NCI-H2029 treated with DMSO at 0.1 percent for 48 hours (cell line): Measurements from ENCODE around the gene UPF2.

ENCODE experiments used
- DNase-seq: peaks from one replicate; lab custom pipeline; 2025; lab: John Stamatoyannopoulos, UW

The UPF2 gene

DNA sequence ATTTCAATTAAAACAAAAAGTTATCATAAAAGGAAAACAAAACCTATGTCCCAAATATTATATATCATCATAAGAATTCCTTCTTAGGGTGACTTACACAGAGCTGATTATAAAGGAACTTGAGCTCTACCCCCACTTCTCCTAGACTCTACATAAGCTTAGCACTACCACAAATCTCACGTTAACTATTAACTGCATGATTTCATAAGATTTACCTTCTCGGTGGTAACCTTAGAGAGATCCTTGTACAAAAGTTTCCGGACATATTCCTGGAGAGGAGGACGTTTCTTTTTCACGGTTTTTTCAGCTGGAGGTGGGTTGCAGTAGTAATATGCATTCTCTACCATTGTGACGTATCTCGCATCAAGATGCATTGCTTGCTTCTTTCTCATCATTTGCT, 83.7 kb downstream of the UPF2 start:
- no peak for DNase-seq

- DNase-seq, result no peak
Observed at GRCh38 chr10:11951695-11952094, 90.9 kb downstream of the UPF2 start.

DNA sequence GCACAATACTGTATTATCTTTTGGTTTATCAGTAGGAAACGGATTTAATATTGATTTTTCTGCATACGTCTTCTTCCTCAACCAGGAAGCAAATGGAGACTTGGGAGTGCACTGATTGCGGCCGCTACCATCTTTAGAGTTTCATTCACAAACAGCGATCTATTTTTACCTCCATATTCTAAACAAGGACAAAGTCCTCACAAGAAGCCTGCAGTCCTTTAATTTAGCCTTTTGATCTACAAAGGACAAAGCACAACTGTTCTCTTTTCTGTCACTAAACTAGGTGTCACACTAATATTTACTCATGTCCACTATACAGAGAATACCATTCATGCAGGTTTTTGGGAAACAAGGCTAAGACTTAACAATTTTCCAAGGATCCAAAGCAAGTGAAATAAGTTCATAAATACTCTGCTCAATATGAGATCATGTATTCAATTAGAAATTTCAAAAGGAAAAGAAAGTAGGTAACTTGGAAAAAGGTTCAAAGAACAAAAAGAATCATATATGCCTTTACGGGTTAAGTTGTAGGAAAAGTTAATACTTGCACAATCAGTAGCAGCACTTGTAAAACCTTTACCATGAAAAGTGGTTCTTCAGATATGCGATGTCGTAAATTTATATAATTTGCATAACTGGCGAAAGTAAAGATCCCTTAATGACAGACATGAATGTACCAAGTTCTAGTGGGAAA, 92.1 kb downstream of the UPF2 start:
- no peak for DNase-seq

GRCh38 chr10:11949152-11949551, 93.5 kb downstream of the UPF2 start:
- DNase-seq, result no peak

DNA sequence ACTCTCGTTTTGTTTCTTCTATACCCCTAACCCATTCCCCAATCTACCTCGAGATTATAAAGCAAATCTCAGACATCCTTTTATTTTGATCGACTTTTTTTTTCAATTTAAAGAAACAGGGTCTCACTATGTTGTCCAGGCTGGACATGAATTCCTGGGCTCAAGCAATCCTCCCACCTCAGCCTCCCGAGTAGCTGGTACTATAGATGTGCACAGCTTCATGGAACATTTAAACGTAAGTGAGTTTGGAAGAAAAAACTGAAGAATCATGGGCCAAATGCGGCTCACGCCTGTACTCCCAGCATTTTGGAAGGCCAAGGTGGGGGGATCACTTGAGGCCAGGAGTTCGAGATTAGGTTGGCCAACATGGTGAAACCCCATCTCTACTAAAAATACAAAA, 96.0 kb downstream of the UPF2 start:
- DNase-seq, result no peak

- no peak for DNase-seq
Observed at GRCh38 chr10:11936389-11937152, 106.0 kb downstream of the UPF2 start.

- no peak for DNase-seq
Observed at GRCh38 chr10:11934262-11934661, 108.3 kb downstream of the UPF2 start.

GRCh38 chr10:11933577-11934223, 108.9 kb downstream of the UPF2 start:
- no peak for DNase-seq

DNA sequence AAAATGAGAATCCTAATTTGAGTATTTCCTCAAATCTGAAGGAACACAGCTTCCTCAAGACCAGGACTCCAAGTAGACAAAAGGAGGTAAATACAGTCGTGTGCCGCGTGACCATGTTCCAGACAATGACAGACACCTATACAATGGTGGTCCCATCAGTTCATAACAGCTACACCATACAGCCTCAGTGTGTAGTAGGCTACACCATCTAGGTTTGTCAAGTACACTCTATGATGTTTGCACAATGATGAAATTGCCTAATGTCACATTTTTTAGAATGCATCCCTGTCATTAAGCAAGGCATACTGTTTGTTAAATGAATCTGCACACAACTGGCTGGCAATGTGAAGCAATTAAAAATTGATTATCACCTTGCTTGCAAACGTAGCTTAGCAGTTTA, 111.6 kb downstream of the UPF2 start:
- DNase-seq, result no peak

DNA sequence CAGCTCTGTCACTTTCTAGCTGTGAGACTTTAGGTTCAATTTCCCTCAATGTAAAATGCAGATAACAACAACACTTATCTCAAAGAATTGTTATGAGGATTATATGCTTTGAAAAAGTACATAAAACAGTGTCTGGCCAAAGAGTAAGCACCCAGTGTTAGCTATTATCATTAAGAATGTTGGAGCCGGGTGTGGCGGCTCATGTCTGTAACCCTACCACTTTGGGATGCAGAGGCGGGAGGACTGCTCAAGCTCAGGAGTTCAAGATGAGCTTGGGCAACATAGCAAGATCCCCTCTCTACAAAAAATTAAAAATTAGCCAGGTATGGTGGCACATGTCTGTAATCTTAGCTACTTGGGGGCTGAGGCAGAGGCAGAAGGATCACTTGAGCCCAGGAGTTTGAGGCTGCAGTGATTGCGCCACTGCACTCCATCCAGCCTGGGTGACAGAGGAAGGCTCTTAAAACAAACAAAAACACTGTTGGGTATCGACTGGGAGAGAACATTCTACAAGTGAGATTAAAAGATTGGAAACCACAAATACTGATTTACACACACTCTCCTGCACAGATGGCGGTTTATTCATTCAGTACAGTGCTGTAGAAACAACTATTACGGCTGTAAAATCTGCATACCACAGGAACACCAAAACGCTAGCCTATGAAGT, 112.2 kb downstream of the UPF2 start:
- no peak for DNase-seq

GRCh38 chr10:11927746-11928145, 114.9 kb downstream of the UPF2 start:
- no peak for DNase-seq

- no peak for DNase-seq
Observed at GRCh38 chr10:11921800-11922392, 120.7 kb downstream of the UPF2 start.

- no peak for DNase-seq
Observed at GRCh38 chr10:11919271-11919670, 123.3 kb downstream of the UPF2 start.

- no peak for DNase-seq
Observed at GRCh38 chr10:11918384-11918783, 124.2 kb downstream of the UPF2 start.

DNA sequence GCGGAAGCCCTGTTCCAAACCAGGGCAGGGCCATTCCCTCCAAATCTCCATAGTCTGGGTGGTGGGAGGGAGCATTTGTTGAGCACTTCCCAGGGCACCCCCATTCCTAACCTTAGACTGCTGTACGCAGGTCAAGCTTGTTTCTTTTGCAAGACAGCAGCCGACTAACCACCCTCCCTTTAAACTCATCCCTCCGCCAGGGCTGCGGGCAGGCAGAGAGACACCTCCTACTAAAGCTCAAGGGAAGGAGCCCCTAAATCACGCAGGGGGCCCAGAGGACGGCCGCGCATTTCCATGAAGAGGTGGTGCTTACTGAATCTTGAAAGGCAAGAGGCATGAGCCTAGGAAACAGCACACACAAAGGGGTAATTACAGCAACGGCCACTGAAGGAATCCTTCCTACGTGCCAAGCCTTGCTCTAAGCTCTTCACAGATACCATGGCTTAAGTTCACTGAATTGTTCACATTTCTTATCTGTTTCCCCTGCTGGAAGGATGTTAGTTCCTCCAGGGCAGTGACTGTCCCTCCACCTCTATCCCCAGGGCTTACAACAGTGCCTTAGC, 129.4 kb downstream of the UPF2 start:
- DNase-seq, result no peak

- DNase-seq, result no peak
Observed at GRCh38 chr10:11910102-11910501, 132.5 kb downstream of the UPF2 start.

- no peak for DNase-seq
Observed at GRCh38 chr10:11909618-11910017, 133.0 kb downstream of the UPF2 start.

DNA sequence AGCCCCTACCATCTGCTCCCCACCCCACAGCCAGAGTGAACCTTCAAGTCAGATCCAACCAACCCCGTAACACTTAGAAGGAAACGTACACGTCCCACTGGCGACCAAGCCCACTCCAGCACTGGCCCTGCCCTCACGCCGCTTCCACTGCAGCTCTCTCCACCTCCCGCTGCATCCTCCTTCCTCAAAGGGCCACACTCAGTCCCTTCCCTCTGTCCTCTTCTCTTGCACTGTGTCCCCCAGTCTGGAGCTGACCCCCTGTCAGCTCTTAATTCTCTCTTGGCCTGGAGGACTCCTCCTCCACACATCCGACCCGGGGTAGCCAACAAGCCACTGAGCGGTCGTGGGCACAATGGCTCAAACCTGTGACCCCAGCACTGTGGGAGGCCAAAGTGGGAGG, 133.6 kb downstream of the UPF2 start:
- no peak for DNase-seq

GRCh38 chr10:11908536-11908935, 134.1 kb downstream of the UPF2 start:
- no peak for DNase-seq

- DNase-seq, result no peak
Observed at GRCh38 chr10:11907914-11908313, 134.7 kb downstream of the UPF2 start.

DNA sequence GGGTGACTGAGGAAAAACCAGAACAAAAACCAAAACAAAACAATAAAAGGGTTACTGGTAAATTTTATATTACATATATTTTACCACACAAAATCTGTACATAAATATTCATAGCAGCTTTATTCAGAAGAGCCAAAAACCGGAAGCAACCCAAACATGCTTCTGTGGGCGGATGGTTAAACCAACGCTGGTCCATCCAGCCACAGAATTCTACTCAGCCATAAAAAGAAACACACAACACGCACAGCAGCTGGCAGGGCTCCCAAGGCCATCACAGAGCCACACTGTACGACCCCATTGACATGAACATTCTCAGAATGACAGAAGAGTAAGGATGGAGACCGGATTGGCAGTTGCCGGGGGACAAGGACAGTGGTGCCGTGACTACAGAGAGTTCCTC, 135.9 kb downstream of the UPF2 start:
- DNase-seq, result no peak

- DNase-seq, result no peak
Observed at GRCh38 chr10:11902646-11903045, 140.0 kb downstream of the UPF2 start.
